ENCODE measurements around the gene FBXL16. TPM values are rescaled to one million over a fixed set of nuclear protein-coding genes. Genes with fewer than 3 reads are reported as not detected.

Gene FBXL16
- total and polyA plus RNA-seq, 9 of the 15 experiments (the other 6 are each of a cell fraction or from before 2014, with no cell fraction given): 0.21 to 8.2 (median 1.7) TPM

DNA sequence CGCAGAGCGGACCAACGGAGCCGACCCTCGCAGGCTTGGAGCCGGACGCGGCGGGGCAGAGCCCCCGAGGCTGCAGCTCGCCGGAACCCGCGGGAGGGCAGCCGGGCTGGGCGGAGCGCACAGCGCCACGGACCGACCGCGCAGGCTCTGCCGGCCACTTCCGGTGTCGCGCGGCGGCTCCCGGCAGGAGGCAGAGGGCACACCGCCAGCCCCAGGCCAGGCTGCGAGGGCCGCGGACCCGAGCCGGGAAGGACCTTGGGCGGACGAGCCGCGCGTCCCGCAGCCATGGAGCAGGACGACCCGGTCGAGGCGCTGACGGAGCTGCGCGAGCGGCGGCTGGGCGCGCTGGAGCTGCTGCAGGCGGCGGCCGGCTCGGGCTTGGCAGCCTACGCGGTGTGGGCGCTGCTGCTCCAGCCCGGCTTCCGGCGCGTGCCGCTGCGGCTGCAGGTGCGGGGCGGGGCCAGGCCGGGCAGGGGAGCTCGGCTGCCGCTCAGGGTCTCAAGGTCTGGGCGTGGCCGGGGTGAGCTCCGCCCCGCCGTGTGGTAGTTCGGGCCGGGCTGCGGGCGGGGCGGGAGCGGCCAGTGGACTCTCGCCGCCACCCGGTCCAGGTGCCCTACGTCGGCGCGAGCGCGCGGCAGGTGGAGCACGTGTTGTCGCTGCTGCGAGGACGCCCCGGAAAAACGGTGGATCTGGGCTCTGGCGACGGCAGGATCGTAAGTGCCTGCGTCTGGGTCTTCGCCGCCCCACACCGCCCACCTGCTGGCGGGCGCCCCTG, 15.6 kb upstream of the FBXL16 start, which contains the start of gene ANTKMT (continued):
- TF ChIP-seq, protein P1, sequence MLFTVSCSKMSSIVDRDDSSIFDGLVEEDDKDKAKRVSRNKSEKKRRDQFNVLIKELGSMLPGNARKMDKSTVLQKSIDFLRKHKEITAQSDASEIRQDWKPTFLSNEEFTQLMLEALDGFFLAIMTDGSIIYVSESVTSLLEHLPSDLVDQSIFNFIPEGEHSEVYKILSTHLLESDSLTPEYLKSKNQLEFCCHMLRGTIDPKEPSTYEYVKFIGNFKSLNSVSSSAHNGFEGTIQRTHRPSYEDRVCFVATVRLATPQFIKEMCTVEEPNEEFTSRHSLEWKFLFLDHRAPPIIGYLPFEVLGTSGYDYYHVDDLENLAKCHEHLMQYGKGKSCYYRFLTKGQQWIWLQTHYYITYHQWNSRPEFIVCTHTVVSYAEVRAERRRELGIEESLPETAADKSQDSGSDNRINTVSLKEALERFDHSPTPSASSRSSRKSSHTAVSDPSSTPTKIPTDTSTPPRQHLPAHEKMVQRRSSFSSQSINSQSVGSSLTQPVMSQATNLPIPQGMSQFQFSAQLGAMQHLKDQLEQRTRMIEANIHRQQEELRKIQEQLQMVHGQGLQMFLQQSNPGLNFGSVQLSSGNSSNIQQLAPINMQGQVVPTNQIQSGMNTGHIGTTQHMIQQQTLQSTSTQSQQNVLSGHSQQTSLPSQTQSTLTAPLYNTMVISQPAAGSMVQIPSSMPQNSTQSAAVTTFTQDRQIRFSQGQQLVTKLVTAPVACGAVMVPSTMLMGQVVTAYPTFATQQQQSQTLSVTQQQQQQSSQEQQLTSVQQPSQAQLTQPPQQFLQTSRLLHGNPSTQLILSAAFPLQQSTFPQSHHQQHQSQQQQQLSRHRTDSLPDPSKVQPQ (CRISPR knock-in tag; IDR thresholded peaks at IDR 0.05; ENCODE audit: borderline replicate concordance): no peak
- no peak for TF ChIP-seq HSF4 (CRISPR knock-in tag; IDR thresholded peaks at IDR 0.05; ENCODE audit: borderline replicate concordance)
- TF ChIP-seq, protein P2, sequence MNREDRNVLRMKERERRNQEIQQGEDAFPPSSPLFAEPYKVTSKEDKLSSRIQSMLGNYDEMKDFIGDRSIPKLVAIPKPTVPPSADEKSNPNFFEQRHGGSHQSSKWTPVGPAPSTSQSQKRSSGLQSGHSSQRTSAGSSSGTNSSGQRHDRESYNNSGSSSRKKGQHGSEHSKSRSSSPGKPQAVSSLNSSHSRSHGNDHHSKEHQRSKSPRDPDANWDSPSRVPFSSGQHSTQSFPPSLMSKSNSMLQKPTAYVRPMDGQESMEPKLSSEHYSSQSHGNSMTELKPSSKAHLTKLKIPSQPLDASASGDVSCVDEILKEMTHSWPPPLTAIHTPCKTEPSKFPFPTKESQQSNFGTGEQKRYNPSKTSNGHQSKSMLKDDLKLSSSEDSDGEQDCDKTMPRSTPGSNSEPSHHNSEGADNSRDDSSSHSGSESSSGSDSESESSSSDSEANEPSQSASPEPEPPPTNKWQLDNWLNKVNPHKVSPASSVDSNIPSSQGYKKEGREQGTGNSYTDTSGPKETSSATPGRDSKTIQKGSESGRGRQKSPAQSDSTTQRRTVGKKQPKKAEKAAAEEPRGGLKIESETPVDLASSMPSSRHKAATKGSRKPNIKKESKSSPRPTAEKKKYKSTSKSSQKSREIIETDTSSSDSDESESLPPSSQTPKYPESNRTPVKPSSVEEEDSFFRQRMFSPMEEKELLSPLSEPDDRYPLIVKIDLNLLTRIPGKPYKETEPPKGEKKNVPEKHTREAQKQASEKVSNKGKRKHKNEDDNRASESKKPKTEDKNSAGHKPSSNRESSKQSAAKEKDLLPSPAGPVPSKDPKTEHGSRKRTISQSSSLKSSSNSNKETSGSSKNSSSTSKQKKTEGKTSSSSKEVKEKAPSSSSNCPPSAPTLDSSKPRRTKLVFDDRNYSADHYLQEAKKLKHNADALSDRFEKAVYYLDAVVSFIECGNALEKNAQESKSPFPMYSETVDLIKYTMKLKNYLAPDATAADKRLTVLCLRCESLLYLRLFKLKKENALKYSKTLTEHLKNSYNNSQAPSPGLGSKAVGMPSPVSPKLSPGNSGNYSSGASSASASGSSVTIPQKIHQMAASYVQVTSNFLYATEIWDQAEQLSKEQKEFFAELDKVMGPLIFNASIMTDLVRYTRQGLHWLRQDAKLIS (CRISPR knock-in tag; IDR thresholded peaks at IDR 0.05): peak; percentile 56; the same call in 1 of the 2 replicates
- TF ChIP-seq, protein P3, sequence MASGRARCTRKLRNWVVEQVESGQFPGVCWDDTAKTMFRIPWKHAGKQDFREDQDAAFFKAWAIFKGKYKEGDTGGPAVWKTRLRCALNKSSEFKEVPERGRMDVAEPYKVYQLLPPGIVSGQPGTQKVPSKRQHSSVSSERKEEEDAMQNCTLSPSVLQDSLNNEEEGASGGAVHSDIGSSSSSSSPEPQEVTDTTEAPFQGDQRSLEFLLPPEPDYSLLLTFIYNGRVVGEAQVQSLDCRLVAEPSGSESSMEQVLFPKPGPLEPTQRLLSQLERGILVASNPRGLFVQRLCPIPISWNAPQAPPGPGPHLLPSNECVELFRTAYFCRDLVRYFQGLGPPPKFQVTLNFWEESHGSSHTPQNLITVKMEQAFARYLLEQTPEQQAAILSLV (tag; IDR thresholded peaks at IDR 0.05): no peak
- no peak for TF ChIP-seq ZNF133 (CRISPR knock-in tag; IDR thresholded peaks at IDR 0.05)
- TF ChIP-seq KDM1A (IDR thresholded peaks at IDR 0.05): no peak
- TF ChIP-seq ZNF707 (CRISPR knock-in tag; conservative IDR thresholded peaks at IDR 0.05): no peak
- peak; percentile 64; the same call in 1 of the 2 replicates for TF ChIP-seq DIDO1 (tag; IDR thresholded peaks at IDR 0.05; ENCODE audit: low read depth)
- no peak for TF ChIP-seq HEY1 (CRISPR knock-in tag; IDR thresholded peaks at IDR 0.05; ENCODE audit: borderline replicate concordance)
- TF ChIP-seq STAT5B (CRISPR knock-in tag; IDR thresholded peaks at IDR 0.05): no peak
- TF ChIP-seq, protein P4, sequence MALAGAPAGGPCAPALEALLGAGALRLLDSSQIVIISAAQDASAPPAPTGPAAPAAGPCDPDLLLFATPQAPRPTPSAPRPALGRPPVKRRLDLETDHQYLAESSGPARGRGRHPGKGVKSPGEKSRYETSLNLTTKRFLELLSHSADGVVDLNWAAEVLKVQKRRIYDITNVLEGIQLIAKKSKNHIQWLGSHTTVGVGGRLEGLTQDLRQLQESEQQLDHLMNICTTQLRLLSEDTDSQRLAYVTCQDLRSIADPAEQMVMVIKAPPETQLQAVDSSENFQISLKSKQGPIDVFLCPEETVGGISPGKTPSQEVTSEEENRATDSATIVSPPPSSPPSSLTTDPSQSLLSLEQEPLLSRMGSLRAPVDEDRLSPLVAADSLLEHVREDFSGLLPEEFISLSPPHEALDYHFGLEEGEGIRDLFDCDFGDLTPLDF (CRISPR knock-in tag; IDR thresholded peaks at IDR 0.05): no peak
- TF ChIP-seq, protein P5, sequence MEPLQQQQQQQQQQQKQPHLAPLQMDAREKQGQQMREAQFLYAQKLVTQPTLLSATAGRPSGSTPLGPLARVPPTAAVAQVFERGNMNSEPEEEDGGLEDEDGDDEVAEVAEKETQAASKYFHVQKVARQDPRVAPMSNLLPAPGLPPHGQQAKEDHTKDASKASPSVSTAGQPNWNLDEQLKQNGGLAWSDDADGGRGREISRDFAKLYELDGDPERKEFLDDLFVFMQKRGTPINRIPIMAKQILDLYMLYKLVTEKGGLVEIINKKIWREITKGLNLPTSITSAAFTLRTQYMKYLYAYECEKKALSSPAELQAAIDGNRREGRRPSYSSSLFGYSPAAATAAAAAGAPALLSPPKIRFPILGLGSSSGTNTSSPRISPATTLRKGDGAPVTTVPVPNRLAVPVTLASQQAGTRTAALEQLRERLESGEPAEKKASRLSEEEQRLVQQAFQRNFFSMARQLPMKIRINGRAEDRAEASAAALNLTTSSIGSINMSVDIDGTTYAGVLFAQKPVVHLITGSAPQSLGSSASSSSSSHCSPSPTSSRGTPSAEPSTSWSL (CRISPR knock-in tag; IDR thresholded peaks at IDR 0.05; ENCODE audit: borderline replicate concordance): no peak; the same call in 1 of the 2 replicates
- TF ChIP-seq SRSF3 (IDR thresholded peaks at IDR 0.05; ENCODE audit: insufficient read depth, low read length): no peak
- TF ChIP-seq SNRNP70 (optimal IDR thresholded peaks at IDR 0.05; ENCODE audit: low read depth, low read length): no peak
- TF ChIP-seq ZFP1 (CRISPR knock-in tag; IDR thresholded peaks at IDR 0.05): no peak
- TF ChIP-seq CTBP1 (IDR thresholded peaks at IDR 0.05; ENCODE audit: borderline replicate concordance): peak; percentile 99

Data from K562 (cell line).